Caki2 (cell line): Measurements from ENCODE around the gene SLC2A13. TPM values are rescaled to one million over a fixed set of nuclear protein-coding genes. Genes with fewer than 3 reads are reported as not detected.
"Not testable (repeated sequence)": the region's sequence is repeated elsewhere in the genome, so short reads cannot be mapped to it uniquely, and the experiment has no call there.

Experiments used
- DNase-seq: peaks from one replicate; pipeline ENCODE4 v3.0.0-alpha.2; 2015; ENCODE audit warnings: low read depth
- in situ Hi-C: cut with HindIII; loops from 2 replicates; pipeline ENCODE4 v1.10.0; 2016; ENCODE audit warnings: low sequenced_read_pairs, low pct_unique_long_range_greater_than_20kb, mixed read lengths
- total RNA-seq: library from RNA; depleted of rRNA; stranded (reverse); fragments of >200 nt; shearing (Covaris generic); gene quantifications from 2 replicates; pipeline ENCODE4 v1.2.3, GENCODE V29; 2014; ENCODE audit warnings: low replicate concordance; rRNA removed

SLC2A13 gene
- total RNA-seq, 1 experiment from 2014 or later = 9.2 TPM

DNA sequence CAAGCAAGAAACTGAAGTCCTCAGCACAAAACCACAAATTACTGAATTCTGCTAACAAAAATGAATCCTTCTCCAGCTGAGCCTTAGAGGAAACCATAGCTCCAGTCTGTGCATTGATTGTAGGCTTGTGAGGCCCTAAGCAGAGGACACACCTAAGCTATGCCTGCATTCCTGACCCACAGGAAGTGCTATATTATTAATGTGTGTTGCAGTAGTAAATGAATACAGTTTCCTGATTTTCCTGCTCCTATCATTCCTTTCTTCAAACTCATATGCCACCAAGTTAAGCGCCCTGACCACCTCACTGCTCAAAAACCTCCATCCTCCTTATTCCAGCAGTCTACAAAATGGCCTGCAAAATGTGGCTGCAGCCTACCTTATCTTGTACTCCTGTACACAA, 334.4 kb downstream of the SLC2A13 start:
- DNase-seq = no peak
- in situ Hi-C loops = no loop called here

DNA sequence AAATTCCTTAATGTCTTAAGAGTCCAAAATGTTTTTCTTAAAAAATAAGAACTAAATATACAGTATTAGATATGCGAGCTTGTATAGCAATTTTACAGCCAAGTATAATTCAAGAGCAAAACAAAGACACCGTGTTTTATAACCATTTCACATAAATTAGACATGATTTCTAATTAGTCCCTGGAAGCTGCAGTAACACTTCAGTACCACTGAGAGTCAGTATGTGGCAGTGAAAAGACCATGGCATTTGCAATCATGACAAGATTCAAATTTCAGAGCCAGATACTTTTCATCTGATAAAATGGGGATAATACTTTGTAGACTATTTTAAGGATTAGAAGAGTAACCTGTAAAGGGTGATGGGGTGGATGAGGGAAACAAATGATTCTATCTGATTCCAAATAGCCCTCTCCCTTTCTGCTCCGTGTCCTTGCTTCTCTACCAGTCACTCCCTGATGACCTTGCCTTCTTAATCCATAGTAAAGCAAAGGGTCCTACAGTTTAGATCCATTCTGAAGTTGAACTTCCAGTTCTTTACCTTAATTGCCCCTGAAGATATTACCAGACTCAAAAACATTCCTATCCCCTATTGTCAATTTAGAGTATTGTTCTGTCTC, 340.8 kb downstream of the SLC2A13 start:
- peak; percentile 16 for DNase-seq
- in situ Hi-C loops = no loop called here

DNA sequence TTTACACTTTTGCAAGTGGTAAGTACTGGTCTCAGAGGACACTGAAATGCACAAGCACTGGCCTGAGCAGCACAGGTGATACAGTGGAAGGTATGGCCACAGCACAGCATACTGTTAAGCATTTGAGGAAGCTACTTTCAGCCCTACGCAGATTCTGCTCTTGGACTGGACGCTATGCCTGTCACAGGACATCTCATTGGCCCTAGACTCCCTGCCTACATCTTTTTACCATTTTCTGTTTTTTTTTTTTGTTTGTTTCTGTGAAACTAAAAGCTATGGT, 342.1 kb downstream of the SLC2A13 start:
- DNase-seq = no peak
- in situ Hi-C loops = no loop called here

DNA sequence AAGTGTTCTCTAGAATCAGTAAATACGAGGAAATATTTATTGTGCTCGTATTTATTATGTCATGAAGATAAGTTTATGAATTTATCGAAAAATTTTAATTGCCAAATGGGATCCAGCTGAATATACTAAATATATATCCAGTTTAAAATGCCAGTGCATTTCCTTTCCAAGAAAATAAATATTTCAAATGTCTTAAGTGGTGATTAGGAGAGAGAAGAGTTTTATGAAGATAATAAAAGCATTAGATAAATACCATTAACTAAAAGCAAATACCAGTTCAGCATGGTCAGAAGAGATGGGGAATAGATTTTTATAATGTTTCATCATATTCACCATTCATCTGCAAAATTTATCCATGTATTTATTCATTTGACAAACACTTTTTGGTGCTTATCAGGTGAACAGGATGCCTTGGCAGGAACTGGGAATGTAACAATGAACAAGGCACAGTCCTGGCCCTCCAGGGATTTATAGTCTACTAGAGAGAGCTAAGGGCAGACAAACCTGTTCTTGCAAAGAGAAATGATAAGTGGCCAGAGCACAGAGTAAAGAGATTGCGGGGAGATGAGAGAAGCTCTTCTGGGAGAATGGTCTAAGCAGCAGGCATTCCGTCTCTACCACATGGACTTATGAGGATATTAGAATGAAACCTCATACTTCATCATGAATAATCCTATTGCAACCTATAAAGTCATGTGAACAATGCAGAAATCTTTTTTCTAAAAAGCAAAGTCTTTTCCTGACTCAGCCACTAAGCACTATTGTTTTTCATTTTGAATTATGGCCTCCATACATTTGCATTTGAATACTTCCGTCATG, 342.6 kb downstream of the SLC2A13 start:
- in situ Hi-C loops = no loop called here
- DNase-seq = no peak

DNA sequence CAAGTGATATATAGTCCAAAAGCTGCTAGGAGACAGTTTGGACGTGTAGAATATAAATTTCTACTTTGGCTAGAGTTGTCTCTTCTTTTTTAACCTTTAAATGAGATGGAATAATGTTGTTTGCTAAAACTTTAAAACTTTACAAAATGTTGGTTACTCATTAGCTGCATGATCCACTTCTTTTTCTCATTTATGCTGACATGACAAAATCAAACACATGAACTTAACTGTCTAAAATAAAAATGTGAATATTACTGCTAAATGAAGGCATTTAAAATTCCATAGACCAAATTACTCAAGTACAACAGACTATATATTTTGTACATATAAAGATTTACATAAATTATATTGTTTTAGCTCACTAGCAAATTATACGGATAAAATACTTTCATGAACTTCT, 350.4 kb downstream of the SLC2A13 start:
- no peak for DNase-seq
- in situ Hi-C loops = no loop called here

DNA sequence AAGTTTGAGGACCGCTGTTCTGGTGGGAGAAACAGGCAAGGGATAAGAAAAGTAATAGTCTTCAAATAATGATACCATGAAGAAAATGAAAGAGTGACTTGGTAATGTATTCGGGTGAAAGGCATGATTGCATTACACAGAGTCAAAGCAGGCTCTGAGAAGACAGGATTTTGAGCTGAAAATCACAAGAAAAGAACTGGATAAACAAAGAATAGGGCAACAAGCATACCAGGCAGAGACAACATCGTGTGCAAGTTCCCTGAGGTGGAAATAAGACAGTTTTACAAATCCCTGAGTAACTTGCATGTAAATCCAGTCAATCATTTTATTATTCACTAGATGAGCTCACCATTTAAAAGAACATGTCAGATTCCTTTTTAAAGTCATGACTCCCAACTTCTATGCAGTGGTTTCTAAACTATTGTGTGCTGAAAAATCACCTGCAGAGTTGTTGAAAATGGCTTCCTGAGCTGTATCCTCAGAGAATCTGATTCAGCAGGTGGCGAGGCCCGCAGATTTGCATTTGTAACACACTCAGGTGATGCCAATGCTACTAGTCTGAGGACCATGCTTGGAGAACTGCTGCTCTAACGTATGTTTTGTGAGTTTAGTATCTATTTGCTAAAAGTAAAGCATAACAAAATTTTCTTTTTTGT, 353.3 kb downstream of the SLC2A13 start:
- in situ Hi-C loops = no loop called here
- DNase-seq = no peak

DNA sequence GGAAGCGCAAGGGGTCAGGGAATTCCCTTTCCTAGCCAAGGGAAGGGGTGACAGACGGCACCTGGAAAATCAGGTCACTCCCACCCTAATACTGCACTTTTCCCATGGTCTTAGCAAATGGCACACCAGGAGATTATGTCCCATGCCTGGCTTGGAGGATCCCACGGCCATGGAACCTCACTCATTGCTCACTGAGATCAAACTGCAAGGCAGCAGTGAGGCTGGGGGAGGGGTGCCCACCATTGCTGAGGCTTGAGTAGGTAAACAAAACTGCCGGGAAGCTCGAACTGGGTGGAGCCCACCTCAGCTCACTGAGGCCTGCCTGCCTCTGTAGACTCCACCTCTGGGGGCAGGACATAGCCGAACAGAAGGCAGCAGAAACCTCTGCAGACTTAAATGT, 359.7 kb downstream of the SLC2A13 start:
- DNase-seq, in situ Hi-C loops: not testable (repeated sequence)

DNA sequence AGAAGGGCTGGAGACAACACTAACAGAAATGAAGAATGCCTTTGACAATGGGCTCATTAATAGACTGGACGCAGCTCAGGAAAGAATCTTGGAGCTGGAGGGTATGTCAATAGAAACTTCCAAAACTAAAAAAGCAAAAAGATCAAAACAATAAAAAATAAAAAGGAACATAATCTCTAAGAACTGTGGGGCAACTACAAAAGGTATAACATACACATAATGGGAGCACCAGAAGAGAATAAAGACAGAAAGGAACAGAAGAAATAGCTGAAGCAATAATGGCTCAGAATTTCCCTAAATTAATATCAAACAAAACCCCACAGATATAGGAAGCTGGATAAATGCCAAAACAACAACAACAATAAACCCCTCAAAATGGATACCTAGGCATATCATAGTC, 362.2 kb downstream of the SLC2A13 start:
- DNase-seq = no peak
- in situ Hi-C loops = no loop called here

DNA sequence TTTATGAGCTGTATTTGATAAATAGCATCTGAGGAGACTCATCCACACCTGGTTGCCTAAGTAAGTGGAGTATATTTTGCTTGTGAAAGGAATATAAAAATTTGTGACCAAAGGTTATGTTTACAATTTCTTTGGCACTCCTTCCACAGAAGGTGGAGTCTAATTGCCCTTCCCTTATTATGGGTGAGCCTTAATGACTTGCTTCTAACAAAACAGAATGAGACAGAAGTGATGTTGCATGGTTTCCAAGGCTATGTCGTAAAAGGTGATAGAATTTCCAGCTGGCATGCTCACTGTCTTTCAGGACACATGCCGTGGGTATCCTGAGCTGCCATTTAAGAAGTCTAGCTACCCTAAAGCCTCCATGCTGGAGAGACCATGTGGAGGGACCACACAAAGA, 369.5 kb downstream of the SLC2A13 start:
- in situ Hi-C loops = no loop called here
- no peak for DNase-seq

DNA sequence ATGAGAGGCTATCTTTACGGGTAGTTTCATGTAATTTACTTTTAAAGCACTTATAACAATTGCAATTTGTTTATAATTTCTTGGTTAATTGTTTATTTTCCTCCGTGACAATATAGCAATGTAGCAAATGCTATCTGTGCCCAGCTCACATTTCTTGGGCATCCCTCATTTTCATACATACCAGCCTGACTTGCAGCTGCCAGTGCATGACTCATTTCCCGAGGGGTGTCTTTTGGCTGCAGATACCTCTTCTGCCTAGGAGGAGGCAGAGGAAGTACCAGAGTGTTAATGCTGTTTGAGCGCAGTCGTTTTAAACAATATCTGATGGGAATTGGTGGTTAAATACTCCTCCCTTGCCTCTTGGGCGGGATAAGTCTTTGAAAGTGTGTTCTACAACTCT, 382.1 kb downstream of the SLC2A13 start:
- in situ Hi-C loops = no loop called here
- no peak for DNase-seq

DNA sequence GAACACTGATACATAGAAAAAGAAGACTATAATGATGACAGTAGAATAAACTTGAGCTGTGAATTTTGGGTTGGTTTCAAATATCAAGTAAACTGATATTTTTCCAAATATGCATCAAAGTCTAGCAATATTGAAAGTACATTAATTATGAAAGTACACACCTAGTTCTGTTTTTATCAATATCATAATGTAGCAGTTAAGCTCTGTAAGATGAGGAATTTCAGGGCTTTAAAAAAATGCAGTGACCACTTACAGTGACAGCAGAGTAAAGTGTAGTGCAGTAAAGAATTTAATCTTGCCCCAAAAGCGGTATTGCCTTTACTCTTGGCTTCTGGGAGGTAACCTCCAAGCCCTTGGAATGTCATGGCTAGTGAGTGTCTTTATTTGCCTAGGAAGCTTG, 383.4 kb downstream of the SLC2A13 start:
- in situ Hi-C loops = no loop called here

DNA sequence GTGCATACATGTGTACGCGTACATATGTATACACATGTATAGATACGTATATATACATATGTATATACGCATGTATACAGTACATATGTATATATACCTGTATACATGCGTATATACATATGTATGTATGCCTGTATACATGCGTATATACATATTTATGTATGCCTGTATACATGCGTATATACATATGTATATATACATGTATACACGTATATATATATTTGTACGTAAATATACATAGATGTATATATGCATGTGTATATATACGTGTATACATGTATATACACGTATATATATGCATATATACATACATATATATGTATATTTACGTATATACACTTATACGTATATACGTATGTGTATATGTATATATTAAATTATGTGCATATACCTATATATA, 392.3 kb downstream of the SLC2A13 start:
- DNase-seq = no peak
- in situ Hi-C loops = no loop called here

More for the DNA sequence above, 383.4 kb downstream of the SLC2A13 start:
- DNase-seq = no peak

DNA sequence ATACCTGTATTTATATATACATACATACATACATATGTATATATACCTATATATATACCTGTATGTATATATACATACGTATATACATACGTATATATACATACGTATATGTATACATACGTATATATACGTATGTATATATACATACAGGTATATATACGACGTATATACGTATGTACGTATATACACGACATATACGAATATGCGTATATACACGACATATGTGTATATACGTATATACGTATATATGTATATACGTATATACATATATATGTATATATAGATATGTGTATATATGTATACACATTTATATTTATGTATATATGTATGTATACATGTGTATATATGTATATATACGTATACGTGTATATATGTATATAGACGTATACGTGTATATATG, 393.5 kb downstream of the SLC2A13 start:
- DNase-seq = no peak
- in situ Hi-C loops = no loop called here

Other genes with a start within 250 kb of the SLC2A13 start
- 2.5 TPM in 2 replicates for gene LRRK2, start 118.9 kb upstream of the SLC2A13 start, total RNA-seq